ENCODE measurements around the gene GPER1.

Gene GPER1

DNA sequence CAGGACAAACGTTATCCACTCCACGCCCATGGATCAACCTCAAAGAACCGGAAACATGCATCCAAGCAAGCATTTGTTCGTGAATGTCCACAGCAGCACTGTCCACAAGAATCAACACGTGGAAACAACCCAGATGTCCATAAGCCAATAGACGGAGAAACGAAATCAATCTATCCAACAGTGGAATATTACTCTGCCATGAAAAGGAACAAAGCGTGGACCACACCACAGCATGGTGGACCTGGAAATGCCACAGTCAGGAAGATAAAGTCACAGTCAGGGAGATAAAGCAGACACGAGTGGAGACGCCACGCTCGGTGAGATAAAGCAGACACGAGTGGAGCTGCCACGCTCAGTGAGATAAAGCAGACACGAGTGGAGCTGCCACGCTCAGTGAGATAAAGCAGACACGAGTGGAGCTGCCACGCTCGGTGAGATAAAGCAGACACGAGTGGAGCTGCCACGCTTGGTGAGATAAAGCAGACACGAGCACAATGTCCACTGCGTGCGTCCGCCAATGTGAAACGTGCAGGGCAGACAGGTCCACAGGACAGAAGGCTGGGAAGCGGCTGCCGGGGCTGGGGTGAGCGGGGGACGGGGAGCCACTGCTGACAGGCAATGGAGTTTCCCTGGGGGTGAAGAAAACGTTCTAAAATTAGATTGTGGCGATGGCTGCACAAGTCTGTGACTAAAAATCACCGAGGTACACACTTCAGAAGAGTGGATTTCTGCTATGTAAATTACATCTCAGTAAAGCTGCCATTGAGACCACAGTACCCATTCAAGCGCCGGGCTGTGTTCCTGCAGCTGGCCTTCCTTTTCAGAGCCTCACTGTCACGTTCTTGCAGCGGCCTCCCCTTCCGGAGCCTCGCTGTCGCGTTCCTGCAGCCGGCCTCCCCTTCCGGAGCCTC is 10.6 kb downstream of the GPER1 start:
- peaks cover 8% of the 10 kb centered on the region; the same call in 1 of the 2 replicates for H3K36me3 ChIP-seq (ENCODE audit: insufficient read depth, low read length)
- no peak overlapping the region for H2AFZ ChIP-seq (ENCODE audit: low read length)
- no peaks in the 10 kb centered on the region for H3F3A ChIP-seq (ENCODE audit: insufficient read depth, low read length)
- H3K79me2 ChIP-seq (ENCODE audit: insufficient read depth, low read length), result no peaks in the 10 kb centered on the region
- H3K9ac ChIP-seq (ENCODE audit: low read length), result no peak overlapping the region
- no peaks in the 10 kb centered on the region for H3K4me1 ChIP-seq (ENCODE audit: insufficient read depth, low read length, severe bottlenecking)
- H3K9me3 ChIP-seq (ENCODE audit: low read length), result no peaks in the 10 kb centered on the region
- no peaks in the 10 kb centered on the region for H4K20me1 ChIP-seq (ENCODE audit: insufficient read depth, low read length)
- H3K27me3 ChIP-seq (ENCODE audit: insufficient read depth, low read length), result peaks cover 13% of the 10 kb centered on the region; the same call in 1 of the 2 replicates
- no peak overlapping the region for H3K27ac ChIP-seq (ENCODE audit: low read depth, low read length, poor library complexity, severe bottlenecking)
- H3K4me2 ChIP-seq (ENCODE audit: low read length), result no peak overlapping the region
- no peak overlapping the region for H3K4me3 ChIP-seq (ENCODE audit: low read depth, low read length, poor library complexity, severe bottlenecking)
- H3K9me2 ChIP-seq (ENCODE audit: low read depth, low read length), result no peaks in the 10 kb centered on the region
- TF ChIP-seq EZH2 (IDR thresholded peaks at IDR 0.05; ENCODE audit: borderline replicate concordance, low read length), result no peak
- TF ChIP-seq, protein P1, sequence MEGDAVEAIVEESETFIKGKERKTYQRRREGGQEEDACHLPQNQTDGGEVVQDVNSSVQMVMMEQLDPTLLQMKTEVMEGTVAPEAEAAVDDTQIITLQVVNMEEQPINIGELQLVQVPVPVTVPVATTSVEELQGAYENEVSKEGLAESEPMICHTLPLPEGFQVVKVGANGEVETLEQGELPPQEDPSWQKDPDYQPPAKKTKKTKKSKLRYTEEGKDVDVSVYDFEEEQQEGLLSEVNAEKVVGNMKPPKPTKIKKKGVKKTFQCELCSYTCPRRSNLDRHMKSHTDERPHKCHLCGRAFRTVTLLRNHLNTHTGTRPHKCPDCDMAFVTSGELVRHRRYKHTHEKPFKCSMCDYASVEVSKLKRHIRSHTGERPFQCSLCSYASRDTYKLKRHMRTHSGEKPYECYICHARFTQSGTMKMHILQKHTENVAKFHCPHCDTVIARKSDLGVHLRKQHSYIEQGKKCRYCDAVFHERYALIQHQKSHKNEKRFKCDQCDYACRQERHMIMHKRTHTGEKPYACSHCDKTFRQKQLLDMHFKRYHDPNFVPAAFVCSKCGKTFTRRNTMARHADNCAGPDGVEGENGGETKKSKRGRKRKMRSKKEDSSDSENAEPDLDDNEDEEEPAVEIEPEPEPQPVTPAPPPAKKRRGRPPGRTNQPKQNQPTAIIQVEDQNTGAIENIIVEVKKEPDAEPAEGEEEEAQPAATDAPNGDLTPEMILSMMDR (IDR thresholded peaks at IDR 0.05; ENCODE audit: low read length), result no peak

- Histone ChIP-seq H2AFZ (ENCODE audit: low read length) (no peak overlapping the region), H3K27ac (ENCODE audit: low read depth, low read length, poor library complexity, severe bottlenecking) (no peak overlapping the region), H3F3A (ENCODE audit: insufficient read depth, low read length) (no peaks in the 10 kb centered on the region), H3K27me3 (ENCODE audit: insufficient read depth, low read length) (peaks cover 13% of the 10 kb centered on the region; the same call in 1 of the 2 replicates), H3K4me1 (ENCODE audit: insufficient read depth, low read length, severe bottlenecking) (no peaks in the 10 kb centered on the region), H3K4me3 (ENCODE audit: low read depth, low read length, poor library complexity, severe bottlenecking) (no peak overlapping the region), H4K20me1 (ENCODE audit: insufficient read depth, low read length) (no peaks in the 10 kb centered on the region), H3K9me2 (ENCODE audit: low read depth, low read length) (no peaks in the 10 kb centered on the region), H3K79me2 (ENCODE audit: insufficient read depth, low read length) (no peaks in the 10 kb centered on the region), H3K36me3 (ENCODE audit: insufficient read depth, low read length) (peaks cover 8% of the 10 kb centered on the region; the same call in 1 of the 2 replicates), H3K9ac (ENCODE audit: low read length) (no peak overlapping the region), H3K4me2 (ENCODE audit: low read length) (no peak overlapping the region), H3K9me3 (ENCODE audit: low read length) (no peaks in the 10 kb centered on the region)
- no peak for TF ChIP-seq EZH2 (IDR thresholded peaks at IDR 0.05; ENCODE audit: borderline replicate concordance, low read length)
- TF ChIP-seq, protein P1 (IDR thresholded peaks at IDR 0.05; ENCODE audit: low read length), result no peak
These were observed 11.2 kb downstream of the GPER1 start for GRCh38 chr7:1099154-1099542.

GRCh38 chr7:1099637-1100036 is 11.7 kb downstream of the GPER1 start:
- peaks cover 8% of the 10 kb centered on the region; the same call in 1 of the 2 replicates for H3K36me3 ChIP-seq (ENCODE audit: insufficient read depth, low read length)
- H2AFZ ChIP-seq (ENCODE audit: low read length), result no peak overlapping the region
- H3K4me1 ChIP-seq (ENCODE audit: insufficient read depth, low read length, severe bottlenecking), result no peaks in the 10 kb centered on the region
- no peaks in the 10 kb centered on the region for H3K9me3 ChIP-seq (ENCODE audit: low read length)
- H3K4me3 ChIP-seq (ENCODE audit: low read depth, low read length, poor library complexity, severe bottlenecking), result no peak overlapping the region
- no peak overlapping the region for H3K4me2 ChIP-seq (ENCODE audit: low read length)
- H3K27me3 ChIP-seq (ENCODE audit: insufficient read depth, low read length), result peaks cover 13% of the 10 kb centered on the region; the same call in 1 of the 2 replicates
- no peak overlapping the region for H3K27ac ChIP-seq (ENCODE audit: low read depth, low read length, poor library complexity, severe bottlenecking)
- no peaks in the 10 kb centered on the region for H4K20me1 ChIP-seq (ENCODE audit: insufficient read depth, low read length)
- TF ChIP-seq, protein P1 (IDR thresholded peaks at IDR 0.05; ENCODE audit: low read length), result no peak
- no peak for TF ChIP-seq EZH2 (IDR thresholded peaks at IDR 0.05; ENCODE audit: borderline replicate concordance, low read length)
- no peaks in the 10 kb centered on the region for H3F3A ChIP-seq (ENCODE audit: insufficient read depth, low read length)
- H3K9me2 ChIP-seq (ENCODE audit: low read depth, low read length), result no peaks in the 10 kb centered on the region
- H3K79me2 ChIP-seq (ENCODE audit: insufficient read depth, low read length), result no peaks in the 10 kb centered on the region
- no peak overlapping the region for H3K9ac ChIP-seq (ENCODE audit: low read length)
